Smooth muscle cell of the coronary artery (primary cell): ENCODE measurements around the gene SORD. TPM values are rescaled to one million over a fixed set of nuclear protein-coding genes. Genes with fewer than 3 reads are reported as not detected.

Experiments used
- total RNA-seq: library from RNA; depleted of rRNA; stranded (reverse); fragments of >200 nt; gene quantifications from 2 replicates; pipeline ENCODE4 v1.2.3, GENCODE V29; 2014; ENCODE audit warnings: low replicate concordance

Gene SORD
- 7.1 and 9.5 TPM in 2 replicates for total RNA-seq

DNA sequence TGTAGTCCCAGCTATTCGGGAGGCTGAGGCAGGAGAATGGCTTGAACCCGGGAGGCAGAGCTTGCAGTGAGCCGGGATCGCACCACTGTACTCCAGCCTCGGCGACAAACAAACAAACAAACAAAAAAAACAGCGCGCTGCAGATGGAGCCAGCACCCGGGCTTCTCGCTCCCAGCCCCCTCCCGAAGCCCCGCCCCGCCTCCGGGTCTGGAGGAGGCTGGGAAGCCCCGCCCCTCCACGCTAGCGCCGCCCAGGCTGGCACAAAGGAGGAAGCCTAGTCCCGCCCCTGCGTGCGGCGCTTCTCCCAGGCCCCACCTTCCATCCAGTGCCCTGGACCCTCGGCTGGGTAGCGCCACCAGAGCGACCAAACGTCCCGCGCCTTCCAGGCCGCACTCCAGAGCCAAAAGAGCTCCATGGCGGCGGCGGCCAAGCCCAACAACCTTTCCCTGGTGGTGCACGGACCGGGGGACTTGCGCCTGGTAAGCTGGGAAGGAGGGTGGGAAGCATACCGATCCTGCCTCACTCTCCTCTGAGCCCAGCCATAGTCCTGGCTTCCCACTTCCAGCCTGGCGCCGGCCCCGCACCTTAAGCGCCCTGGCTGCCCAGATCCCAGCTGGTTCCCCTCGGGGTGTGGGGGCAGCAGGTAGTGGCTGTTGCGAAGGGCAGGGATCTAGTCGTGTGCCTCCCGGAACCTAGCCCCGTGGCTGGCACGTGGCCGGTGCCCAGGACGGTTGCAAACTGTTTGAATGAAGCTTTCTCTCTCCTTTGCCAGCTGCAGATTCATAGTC, at the start of gene SORD:
Gene SORD (plus strand): TSS at position 325 of the 788 bp plus-strand sequence. CDS start 89 bp downstream, at position 414.

GRCh38 chr15:45114076-45114750, 91.2 kb downstream of the SORD start, which contains the start of the genes DUOX2 and DUOXA2:
Gene DUOX2, minus strand, starts transcription at chr15:45114172. Its CDS starts 761 bp downstream, at chr15:45113411.
Gene DUOXA2, plus strand, starts transcription at chr15:45114326. Its CDS starts 280 bp downstream, at chr15:45114606.

Other genes with a start within 250 kb of the SORD start
- gene TERB2, start 66.5 kb upstream of the SORD start, total RNA-seq: not detected in 2 replicates
- gene DUOX2, start 91.0 kb downstream of the SORD start, total RNA-seq: under 0.01 TPM in 1 of 2 replicates, not detected in the other
- gene DUOXA2, start 91.1 kb downstream of the SORD start, total RNA-seq: not detected in 2 replicates
- gene DUOXA1, start 106.7 kb downstream of the SORD start, total RNA-seq: 0.59 TPM in 1 of 2 replicates, not detected in the other
- gene DUOX1, start 106.8 kb downstream of the SORD start, total RNA-seq: 0.08 and 0.59 TPM in 2 replicates
- 1.3 and 1.7 TPM in 2 replicates for gene SHF, start 164.8 kb downstream of the SORD start, total RNA-seq
- gene SLC28A2, start 229.0 kb downstream of the SORD start, total RNA-seq: not detected in 2 replicates